HPDE6-E6E7 (cell line): Measurements from ENCODE around the gene CLPSL1.

ENCODE experiments used
- DNase-seq: peaks from one replicate; pipeline ENCODE4 v3.0.0; 2011; ENCODE audit warnings: missing footprints; ENCODE audit errors: extremely low spot score

The CLPSL1 gene

GRCh38 chr6:35757456-35758123, 23.2 kb upstream of the CLPSL1 start:
- DNase-seq, result no peak

GRCh38 chr6:35759426-35759825, 21.4 kb upstream of the CLPSL1 start:
- no peak for DNase-seq

GRCh38 chr6:35765739-35766138, 15.1 kb upstream of the CLPSL1 start:
- DNase-seq, result no peak

- DNase-seq, result no peak
These were observed 11.6 kb upstream of the CLPSL1 start for GRCh38 chr6:35769211-35769610.

GRCh38 chr6:35771343-35771627, 9.5 kb upstream of the CLPSL1 start:
- DNase-seq, result no peak

GRCh38 chr6:35774116-35774794, 6.6 kb upstream of the CLPSL1 start:
- DNase-seq, result no peak

GRCh38 chr6:35775031-35775430, 5.8 kb upstream of the CLPSL1 start:
- DNase-seq, result no peak

GRCh38 chr6:35776364-35777215, 4.2 kb upstream of the CLPSL1 start, which contains the start of gene CLPSL2:
Gene CLPSL2 (plus strand): TSS chr6:35776598. CDS start chr6:35776619, 21 bp downstream.
- DNase-seq, result no peak

GRCh38 chr6:35777356-35778102, 3.3 kb upstream of the CLPSL1 start:
- no peak for DNase-seq

GRCh38 chr6:35778437-35778836, 2.4 kb upstream of the CLPSL1 start:
- DNase-seq, result no peak

GRCh38 chr6:35781290-35781689, 471 bp downstream of the CLPSL1 start:
- DNase-seq, result no peak

- DNase-seq, result peak; percentile 52
These were observed 1.6 kb downstream of the CLPSL1 start for GRCh38 chr6:35782424-35782823.

GRCh38 chr6:35784200-35784599, 3.4 kb downstream of the CLPSL1 start:
- DNase-seq, result no peak

GRCh38 chr6:35786272-35786671, 5.5 kb downstream of the CLPSL1 start:
- DNase-seq, result no peak

GRCh38 chr6:35786810-35787209, 6.0 kb downstream of the CLPSL1 start:
- no peak for DNase-seq

GRCh38 chr6:35787266-35788218, 6.7 kb downstream of the CLPSL1 start:
- DNase-seq, result no peak

GRCh38 chr6:35788423-35788982, 7.7 kb downstream of the CLPSL1 start:
- no peak for DNase-seq

GRCh38 chr6:35790683-35791082, 9.9 kb downstream of the CLPSL1 start:
- no peak for DNase-seq

GRCh38 chr6:35794536-35795452, 14.0 kb downstream of the CLPSL1 start:
- DNase-seq, result no peak
